HG03196 (cell line): Measurements from ENCODE around the gene PLOD1.
A peak's percentile ranks its signal among the peaks of the same experiment; 100 is the strongest.
"Not testable (repeated sequence)": the region's sequence is repeated elsewhere in the genome, so short reads cannot be mapped to it uniquely, and the experiment has no call there.

Source experiments
- ATAC-seq: cut with Tn5 transposase; IDR thresholded peaks from one replicate; pipeline ENCODE4 v1.9.1; 2021; ENCODE audit not compliant: unreplicated experiment

The PLOD1 gene

DNA sequence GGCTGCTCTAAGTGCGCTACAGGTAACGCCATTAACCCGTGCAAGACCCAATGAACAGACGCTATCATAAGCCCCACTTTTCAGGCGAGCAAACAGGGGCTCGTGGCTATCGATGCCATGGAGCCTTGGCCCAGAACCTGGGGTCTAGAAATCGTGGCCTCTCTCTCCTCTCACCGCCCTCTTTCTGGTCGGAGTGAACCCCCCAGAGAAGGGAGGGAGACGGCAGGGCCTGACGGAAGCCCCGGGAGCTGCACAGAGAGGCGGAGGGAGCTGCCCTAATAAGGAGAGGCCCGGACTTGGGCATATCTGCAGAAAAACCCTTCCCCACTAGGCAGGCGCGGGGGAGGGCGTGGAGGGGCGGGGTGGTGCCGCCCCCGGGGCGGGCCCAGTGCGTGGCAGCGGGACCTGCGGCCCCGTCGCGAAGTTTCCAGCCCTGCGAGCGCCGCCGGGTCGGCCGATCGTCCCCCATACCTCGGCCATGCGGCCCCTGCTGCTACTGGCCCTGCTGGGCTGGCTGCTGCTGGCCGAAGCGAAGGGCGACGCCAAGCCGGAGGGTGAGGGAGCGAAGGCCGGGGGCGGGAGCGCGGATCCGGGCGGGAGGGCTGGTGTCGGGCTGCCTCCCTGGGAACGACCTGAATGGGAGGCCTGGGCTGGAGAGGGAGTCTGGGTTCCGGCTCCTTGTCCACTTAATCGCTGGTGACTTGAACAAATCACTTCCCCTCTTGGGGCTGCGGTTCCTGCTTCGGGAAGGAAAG, at the start of gene PLOD1:
PLOD1 (plus strand) TSS at position 416 of the 755 bp plus-strand sequence; CDS start at position 479, 63 bp downstream.
- ATAC-seq = peak; percentile 86

DNA sequence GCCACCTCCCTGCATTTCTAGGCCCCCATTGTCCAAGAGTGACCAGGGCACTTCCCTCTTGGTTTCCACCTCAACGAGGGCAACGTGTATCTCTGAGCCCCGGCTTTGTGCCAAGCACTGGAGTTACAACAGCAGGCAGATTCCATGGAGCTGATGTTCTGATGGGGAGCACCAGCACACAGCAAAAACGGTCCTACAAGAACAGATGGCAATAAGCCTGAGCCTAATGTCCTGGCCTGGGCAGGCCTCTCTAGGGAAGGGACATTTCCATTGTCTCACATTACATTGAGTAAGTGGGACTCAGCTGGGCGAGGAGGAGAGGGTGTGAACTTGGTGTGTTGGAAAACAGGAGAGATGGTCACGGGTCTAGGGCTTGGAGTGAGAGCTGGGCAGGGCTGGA, 48.6 kb upstream of the PLOD1 start:
- no peak for ATAC-seq

DNA sequence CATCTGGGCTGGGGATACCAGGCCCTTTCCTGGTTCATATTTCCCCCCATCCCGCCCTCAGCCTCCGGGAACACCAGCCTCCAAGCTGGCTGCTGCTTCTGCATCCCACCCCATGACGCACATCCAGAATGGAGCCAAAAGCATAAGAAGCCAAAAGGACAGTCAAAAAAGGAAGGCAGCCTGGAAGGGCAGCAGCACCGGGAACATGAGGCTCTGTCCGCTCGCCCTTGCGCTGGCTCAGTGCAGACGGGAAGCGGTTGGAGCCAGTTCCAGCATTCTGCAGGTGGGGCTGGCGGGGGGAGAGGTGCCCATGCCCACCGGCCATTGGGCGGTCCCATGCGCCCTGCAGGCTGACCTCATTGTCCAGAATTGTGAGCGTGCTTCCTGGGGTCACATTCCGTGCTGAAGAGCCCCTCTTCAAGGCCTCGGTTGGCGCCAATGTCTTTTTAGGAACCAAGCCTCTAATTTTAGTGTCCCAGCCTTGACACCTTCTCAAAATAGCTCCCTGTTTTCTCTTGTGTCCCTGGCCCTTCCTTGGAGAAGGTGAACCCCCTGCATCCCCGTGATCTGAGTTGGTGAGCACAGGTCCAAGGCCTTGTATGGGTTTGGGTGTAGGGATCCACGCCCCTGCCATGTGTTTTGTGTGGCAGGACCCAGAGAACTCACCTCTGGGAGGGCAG, 47.4 kb upstream of the PLOD1 start:
- ATAC-seq = no peak

DNA sequence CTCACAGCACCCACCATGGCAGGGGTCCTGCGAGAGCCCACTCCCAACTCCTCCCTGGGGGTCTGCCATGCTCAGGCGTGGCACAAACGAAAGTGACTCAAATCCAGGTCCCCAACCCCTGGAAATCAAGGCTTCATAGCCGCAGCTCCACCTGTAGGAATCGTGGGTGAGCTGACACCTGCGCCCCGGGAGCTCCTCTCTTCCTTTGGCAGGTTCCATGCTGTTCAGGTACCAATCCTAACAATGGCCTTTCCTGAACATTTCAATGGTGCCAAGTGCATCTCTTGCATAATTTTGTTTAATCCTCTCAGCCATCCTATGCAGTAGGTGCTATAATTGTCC, 46.9 kb upstream of the PLOD1 start:
- no peak for ATAC-seq

DNA sequence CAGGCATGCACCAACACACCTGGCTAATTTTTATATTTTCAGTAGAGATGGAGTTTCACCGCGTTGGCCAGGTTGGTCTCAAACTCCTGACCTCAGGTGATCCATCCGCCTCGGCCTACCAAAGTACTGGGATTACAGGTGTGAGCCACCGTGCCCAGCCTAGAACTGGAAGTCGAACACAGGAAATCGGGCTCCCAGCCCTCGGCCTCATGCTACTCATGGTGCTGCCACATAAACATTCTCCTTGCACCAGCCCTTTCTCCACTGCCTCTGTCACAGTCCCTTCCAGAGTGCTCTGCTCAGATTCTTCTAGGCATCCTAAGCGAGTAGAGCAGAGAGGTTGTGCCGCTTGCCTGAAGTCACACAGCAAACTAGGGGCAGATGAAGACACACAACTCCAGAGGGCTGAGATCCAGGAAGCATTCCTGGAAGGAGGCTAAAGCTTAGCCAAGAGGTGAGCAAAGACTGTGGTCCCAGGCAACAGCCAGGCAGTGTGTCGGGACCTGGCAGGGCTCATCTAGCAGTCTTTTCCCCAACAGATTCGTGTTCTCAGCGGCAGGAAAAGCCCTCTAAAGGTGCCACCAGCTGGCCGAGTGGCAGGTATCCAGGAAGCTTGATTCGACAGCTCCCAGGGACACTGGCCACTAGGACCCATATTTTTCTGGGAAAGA, 46.2 kb upstream of the PLOD1 start:
- no peak for ATAC-seq

DNA sequence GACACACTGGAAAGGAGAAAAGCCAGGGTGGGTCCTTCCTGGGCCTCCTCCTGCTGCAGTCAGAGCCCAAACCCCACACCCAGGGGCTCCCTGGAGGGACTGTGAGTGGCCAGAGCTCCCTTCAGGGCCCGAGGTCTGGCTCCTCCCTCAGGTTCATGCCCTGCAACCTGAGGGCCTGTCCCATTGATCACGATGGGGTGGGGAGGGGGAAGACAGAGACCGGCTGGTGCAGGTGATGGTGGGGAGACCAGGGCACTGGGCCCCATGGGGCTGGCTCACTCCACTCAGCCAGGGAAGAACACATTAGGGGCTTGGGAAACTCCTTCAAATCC, 45.7 kb upstream of the PLOD1 start:
- no peak for ATAC-seq

DNA sequence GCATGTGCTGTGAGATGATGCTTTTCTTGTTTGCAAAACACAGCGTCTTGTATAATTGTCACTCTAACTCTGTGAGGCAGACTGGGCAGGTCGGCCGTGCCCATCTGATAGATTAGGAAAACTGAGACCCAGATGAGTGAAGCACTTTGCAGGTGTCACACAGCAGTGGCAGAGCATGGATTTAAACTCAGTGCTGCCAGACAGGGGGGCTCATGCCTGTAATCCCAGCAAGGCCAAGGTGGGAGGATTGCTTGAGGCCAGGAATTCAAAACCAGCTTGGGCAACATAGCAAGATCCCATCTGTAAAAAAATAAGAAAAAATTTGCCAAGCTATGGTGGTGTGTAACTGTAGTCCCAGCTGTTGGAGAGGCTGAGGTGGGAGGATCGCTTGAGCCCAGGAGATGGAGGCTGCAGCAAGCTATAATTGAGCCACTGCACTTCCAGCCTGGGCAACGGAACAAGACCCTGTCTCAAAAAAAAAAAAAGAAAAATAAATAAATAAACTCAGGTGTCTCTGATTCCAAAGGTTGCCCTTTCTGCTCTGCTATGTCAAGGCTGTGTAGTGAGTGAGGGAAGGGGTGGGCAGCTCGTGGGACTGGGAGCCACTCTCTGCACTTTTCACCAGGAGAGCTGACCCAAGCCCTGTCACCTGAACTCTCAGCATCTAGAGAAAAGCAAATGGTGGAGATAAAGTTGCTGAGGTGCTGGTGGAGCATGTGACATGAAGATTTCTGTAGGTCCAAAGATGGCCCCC, 42.9 kb upstream of the PLOD1 start:
- no peak for ATAC-seq

DNA sequence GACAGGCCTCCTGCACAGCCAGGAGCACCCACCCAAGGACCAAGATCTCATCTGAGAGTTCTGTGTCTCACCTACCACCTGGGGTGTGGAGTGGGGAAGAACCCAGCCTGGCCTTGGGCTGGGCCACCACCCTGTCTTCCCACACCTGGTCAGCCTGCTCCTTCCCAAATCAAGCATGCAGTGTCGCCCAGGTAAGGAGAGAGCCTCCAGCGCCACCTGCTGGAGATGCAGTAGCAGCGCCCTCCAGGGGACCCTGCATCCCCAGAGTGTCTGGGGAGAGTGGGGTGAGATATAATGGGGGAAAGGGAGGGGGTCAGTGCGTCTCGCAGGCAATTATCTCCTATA, 40.6 kb upstream of the PLOD1 start:
- ATAC-seq = no peak

DNA sequence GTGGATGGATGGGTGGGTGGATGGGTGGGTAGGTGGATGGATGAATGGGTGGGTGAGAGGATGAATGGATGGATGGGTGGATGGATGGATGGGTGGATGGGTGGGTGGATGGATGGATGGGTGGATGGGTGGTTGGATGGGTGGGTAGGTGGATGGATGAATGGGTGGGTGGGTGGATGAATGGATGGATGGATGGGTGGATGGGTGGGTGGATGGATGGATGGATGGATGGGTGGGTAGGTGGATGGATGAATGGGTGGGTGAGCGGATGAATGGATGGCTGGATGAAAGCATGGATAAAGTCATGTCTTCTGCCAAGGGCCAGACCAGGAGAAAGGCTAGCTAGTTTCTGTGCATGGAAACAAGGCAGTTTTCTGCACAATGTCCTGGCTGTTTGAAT, 40.0 kb upstream of the PLOD1 start:
- not testable (repeated sequence) for ATAC-seq

DNA sequence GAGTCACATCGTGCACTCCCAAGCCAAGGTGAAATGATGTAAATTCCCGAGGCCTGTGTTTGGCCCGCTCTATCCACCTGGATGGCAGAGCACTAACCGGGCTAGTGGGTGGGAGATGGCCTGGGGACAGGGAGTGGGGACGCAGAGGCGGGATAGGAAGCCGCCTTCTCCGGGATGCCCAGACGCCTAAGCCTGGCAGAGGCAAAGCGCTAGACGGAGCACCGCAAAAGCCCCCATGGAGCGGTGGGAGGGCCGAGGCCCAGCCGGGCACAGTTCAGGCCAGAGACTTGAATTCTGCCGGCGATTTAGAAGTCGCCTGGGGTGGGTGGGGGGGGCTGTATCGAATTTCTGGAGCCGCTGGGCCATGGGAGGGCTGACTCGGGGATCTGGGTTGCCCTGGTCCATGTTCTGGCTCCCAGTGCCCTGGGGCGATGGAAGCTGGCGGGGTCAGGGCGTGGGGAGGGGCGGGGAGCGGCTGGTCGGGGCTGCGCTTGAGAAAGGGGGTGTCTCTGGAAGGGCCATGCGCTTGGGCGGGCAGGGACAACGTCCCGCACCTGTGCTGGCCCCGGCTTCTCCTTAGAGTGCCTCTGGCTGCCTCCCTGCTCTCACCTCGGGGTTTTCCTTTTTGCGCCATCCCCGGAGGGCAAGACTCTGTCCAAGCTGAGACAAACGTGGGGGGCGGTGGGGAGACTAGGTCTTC, 36.3 kb upstream of the PLOD1 start:
- no peak for ATAC-seq

DNA sequence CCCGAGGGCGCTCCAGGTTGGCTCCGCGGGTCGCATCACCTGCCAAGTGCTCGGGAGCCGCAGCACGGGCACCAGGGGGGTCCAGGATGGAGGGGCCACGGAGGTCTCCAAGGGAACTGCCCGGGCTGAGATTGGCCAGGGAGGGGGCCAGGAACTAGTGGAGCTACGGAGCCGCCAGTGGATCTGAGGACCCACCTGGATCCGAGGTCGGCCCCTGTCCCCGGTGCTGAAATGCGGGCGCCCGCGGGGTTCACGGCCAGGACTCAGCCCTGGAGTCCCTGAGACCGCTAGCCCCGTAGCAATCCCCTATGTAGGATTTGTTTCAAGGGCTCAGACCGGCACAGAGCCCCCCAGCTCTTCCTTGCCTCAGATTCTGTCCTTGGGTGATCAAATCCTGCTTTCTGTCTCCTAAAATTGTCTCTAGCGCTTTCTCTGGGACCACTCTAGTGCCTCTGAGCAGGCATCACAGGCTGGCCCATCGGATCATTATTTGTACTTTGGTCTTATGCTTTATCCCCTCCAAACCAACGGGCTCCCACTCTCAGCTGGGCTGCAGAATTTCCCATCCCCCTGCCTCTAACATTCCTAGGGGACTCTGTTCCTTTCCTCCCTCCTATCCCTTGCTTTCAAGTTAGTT, 35.6 kb upstream of the PLOD1 start:
- ATAC-seq = no peak

DNA sequence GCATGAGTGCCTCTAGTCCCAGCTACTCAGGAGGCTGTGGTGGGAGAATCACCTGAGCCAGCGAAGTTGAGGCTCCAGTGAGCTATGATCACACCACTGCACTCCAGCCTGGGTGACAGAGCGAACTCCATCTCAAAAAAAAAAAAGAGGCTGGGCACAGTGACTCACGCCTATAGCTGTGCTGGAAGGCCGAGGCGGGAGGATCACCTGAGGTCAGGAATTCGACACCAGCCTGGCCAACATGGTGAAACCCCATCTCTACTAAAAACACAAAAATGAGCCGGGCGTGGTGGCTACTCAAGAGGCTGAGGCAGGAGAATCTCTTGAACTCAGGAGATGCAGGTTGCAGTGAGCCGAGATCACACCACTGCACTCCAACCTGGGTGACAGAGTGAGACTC, 33.1 kb upstream of the PLOD1 start:
- not testable (repeated sequence) for ATAC-seq

DNA sequence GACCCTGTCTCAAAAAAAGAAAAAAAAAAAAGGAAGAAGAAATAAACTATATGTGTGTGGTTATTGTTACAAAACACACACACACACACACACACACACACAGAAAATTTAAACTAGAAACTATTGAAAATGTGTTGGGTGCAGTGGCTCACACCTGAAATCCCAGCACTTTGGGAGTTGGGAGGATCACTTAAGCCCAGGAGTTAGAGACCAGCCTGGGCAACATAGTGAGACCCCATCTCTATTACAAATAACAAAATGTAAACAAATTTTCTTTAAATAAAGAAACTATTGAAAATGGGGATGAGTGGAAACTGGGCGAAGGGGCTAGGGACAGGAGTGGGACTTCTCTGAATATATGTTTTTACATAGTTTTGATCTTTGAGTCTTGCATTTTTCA, 31.3 kb upstream of the PLOD1 start:
- ATAC-seq = no peak

DNA sequence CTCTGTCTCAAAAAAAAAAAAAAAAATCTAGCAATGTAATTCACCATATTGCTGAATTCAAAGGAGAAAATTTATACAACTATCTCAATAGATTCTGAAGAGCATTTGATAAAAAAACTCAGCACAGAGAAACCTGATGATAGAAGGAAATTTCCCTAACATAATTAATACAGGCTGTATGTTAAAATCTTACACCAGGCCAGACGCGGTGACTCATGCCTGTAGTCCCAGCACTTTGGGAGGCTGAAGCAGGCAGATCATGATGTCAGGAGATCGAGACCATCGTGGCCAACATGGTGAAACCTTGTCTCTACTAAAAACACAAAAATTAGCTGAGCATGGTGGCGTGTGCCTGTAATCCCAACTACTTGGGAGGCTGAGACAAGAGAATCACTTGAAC, 30.4 kb upstream of the PLOD1 start:
- ATAC-seq = not testable (repeated sequence)

DNA sequence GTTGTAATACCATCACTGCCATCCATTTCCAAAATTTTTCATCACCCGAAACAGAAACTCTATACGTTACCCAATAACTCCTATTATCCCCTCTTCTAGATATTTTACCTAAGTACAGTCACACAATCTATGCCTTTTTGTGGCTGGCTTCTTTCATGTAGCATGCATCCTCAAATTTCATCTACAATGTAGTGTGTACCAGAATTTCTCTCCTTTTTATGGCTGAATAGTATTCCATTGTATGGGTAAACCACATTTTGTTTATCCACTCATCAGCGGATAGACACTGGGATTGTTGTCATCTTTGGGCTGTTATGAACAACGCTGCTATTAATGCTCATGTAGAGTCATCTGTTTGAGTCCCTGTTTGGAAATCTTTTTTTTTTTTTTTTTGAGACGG, 29.5 kb upstream of the PLOD1 start:
- ATAC-seq = no peak

DNA sequence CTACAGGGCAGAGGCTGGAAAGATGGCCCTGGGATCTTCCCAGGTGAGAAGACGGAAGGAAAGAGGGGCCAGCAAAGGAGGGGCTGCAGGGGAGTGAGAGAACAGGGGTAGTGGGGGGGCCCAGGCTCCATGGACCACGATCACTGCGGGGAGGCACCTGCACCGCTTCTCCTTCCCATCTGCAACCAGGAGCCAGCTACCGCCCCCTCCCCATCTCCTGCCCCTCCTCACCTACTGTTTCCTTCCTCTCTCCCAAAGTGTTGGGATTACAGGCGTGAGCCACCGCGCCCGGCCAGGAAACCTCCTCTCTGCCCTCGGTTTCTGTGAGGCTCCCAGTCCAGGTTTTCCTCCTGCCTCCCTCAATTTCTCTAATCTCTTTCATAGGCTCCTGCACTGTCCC, 27.6 kb upstream of the PLOD1 start:
- no peak for ATAC-seq

DNA sequence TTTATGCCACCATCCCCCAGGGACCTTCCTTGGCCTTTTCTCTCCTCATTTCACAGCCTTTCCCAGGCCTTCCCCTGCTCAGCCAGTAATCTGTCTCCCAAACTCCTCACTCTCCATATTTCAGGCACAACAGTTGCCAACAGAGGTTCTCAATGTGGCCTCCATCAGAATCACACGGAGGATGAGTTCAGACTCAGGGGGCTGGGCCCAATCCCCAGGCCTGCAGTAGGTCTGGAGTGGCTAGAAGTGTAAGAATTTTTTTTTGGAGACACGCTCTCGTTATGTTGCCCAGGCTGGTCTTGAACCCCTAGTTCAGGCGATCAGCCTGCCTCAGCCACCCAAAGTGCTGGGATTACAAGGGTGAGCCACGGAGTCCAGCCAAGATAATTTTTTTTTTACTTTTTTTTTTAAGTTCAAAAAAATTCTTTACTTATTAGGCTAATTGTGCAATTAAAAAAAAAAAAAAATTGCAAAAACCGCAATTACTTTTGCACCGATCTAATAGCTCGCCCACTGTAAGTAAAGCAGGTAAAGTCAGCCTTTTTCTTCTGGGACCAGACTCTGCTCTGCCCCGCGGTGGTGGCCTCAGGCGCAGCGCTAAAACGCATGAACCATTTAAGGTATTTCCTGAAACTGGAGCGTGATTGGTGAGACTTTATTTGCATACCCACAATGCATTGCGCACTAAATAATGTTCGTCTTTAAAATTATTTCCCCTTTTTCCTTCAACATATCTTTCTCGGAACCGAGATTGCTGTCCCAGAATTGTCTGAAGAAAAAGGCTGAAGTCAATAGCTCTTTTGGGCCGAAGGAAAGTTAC, 27.0 kb upstream of the PLOD1 start:
- ATAC-seq = peak; percentile 52

DNA sequence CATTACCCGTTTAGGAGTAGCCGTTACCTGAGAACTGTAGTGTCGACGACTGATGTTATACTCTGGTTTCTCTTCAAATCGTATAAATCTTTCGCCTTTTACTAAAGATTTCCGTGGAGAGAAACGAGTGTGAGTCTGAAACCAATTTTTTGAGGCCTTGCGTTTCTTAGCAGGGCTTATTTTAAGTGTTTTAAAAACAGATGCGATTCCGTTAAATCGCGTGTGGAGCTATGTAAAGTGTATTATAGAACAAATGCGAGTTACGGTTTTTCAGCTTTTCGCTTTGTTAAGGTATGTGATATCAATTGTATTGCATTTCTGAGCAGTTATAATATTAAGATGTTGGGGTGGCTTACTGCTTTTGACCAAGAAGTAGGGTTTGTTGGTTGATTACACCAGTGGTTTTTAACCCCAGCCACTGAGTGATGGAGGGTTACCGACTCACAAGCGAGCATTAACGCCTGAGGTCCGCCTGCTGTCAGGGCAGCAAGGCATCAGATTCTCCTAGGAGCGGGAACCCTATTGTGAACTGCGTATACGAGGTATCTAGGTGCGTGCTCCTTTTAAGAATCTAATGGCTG, 26.3 kb upstream of the PLOD1 start:
- peak; percentile 43 for ATAC-seq

DNA sequence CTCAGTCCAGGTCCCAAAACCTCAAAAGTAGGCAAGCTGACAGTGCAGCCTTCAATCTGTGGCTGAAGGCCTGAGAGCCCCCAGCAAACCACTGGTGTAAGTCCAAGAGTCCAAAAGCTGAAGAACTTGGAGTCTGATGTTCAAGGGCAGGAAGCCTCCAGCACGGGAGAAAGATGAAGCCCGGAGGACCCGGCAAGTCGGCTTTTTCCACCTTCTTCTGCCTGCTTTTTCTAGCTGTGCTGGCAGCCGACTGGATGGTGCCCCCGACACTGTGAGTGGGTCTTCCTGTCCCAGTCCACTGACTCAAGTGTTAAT, 23.6 kb upstream of the PLOD1 start:
- not testable (repeated sequence) for ATAC-seq

DNA sequence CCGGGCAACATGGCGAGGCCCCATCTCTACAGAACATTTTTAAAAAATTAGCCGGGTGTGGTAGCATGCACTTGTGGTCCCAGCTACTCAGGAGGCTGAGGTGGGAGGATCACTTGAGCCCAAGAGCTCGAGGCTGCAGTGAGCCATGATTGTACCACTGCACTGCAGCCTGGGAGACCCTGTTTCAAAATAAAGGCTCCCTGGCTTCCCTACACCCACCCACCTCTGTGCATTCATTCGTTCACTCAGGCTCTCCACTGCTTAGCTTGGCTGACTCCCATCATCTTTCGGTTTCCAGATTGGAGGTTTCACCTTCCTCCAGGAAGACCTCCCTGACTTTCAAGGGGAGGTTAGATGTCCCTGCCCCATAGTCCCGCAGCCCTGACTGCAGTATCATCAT, 22.5 kb upstream of the PLOD1 start:
- ATAC-seq = no peak
